22Rv1 (cell line): Measurements from ENCODE around the gene RHD.
"Not testable (repeated sequence)": the region's sequence is repeated elsewhere in the genome, so short reads cannot be mapped to it uniquely, and the experiment has no call there.

Experiments
- ZFX ChIP-seq: fragments of 450-650 bp; IDR thresholded peaks from 2 replicates; pipeline ENCODE4 v1.6.1; 2017; ENCODE audit warnings: antibody characterized with exemption, borderline replicate concordance
- TF ChIP-seq, protein P1 (sequence below): fragments of 450-650 bp; IDR thresholded peaks from 2 replicates; pipeline ENCODE4 v1.5.1; 2017; ENCODE audit warnings: mild to moderate bottlenecking

DNA sequence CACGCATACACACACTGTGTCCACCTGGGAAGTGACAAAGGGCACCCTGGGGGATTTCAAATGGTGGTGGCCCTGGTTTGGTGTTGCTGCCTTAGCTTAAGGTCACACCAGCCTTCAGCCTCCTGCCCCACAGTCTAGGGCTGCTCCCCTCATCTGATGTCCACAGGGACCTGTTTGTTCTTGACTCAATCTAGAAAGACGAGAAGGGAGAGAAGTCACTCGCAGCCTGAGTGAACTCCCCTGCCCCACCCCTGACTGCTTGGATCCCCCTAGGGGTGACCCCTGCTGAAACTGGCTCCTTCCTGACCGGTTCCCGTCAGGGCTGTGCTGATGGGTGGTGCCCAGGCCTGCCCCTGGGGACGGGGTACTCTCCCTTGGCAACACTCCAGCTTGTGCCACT, 14.9 kb downstream of the RHD start:
- TF ChIP-seq, protein P1, sequence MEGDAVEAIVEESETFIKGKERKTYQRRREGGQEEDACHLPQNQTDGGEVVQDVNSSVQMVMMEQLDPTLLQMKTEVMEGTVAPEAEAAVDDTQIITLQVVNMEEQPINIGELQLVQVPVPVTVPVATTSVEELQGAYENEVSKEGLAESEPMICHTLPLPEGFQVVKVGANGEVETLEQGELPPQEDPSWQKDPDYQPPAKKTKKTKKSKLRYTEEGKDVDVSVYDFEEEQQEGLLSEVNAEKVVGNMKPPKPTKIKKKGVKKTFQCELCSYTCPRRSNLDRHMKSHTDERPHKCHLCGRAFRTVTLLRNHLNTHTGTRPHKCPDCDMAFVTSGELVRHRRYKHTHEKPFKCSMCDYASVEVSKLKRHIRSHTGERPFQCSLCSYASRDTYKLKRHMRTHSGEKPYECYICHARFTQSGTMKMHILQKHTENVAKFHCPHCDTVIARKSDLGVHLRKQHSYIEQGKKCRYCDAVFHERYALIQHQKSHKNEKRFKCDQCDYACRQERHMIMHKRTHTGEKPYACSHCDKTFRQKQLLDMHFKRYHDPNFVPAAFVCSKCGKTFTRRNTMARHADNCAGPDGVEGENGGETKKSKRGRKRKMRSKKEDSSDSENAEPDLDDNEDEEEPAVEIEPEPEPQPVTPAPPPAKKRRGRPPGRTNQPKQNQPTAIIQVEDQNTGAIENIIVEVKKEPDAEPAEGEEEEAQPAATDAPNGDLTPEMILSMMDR: not testable (repeated sequence)
- not testable (repeated sequence) for TF ChIP-seq ZFX
